ENCODE results near the gene KCTD16.

- TF ChIP-seq SIN3A (IDR thresholded peaks at IDR 0.05; ENCODE audit: low read depth) (no peak), ATF3 (IDR thresholded peaks at IDR 0.05) (no peak), CTCF (IDR thresholded peaks at IDR 0.05 in 2 of 3, conservative IDR thresholded peaks at IDR 0.05 in 1 of 3; ENCODE audit: borderline replicate concordance in 1 of 3, insufficient read depth in 1 of 3, low read depth in 2 of 3, low read length in 2 of 3) (no peak), EZH2 (IDR thresholded peaks at IDR 0.05) (no peak), POLR2A (IDR thresholded peaks at IDR 0.05; ENCODE audit: borderline replicate concordance, extremely low read depth, insufficient read depth, insufficient read length) (no peak), REST (IDR thresholded peaks at IDR 0.05; ENCODE audit: low read depth) (no peak), MAX (IDR thresholded peaks at IDR 0.05) (no peak), EGR1 (IDR thresholded peaks at IDR 0.05; ENCODE audit: low read depth) (no peak), YY1 (IDR thresholded peaks at IDR 0.05; ENCODE audit: extremely low read depth, insufficient replicate concordance, low read depth, low read length) (no peak), JUND (IDR thresholded peaks at IDR 0.05) (no peak), RAD21 (IDR thresholded peaks at IDR 0.05; ENCODE audit: low read depth) (no peak), ZFX (IDR thresholded peaks at IDR 0.05) (no peak)
These were observed 35.4 kb upstream of the KCTD16 start for GRCh38 chr5:144135113-144135762.

Measured in HCT116 (cell line).